Skeletal muscle tissue (tissue), 4 donors: ENCODE data around the gene COLEC12. TPM values are rescaled to one million over a fixed set of nuclear protein-coding genes. Genes with fewer than 3 reads are reported as not detected.

Source experiments
- H3K27ac ChIP-seq: one replicate; pipeline ENCODE4 v1.7.0; 2013; ENCODE audit warnings: mild to moderate bottlenecking, low read depth, low read length, inconsistent platforms
- H3K27me3 ChIP-seq, 3 donors: one replicate each; pipeline ENCODE4 v1.7.0; 2013; ENCODE audit warnings: low read length in 3 of 3; ENCODE audit not compliant: control insufficient read depth in 3 of 3, insufficient read depth in 3 of 3
- H3K36me3 ChIP-seq, 3 donors: one replicate each; pipeline ENCODE4 v1.7.0; 2013; ENCODE audit warnings: low read length in 3 of 3; ENCODE audit not compliant: control insufficient read depth in 3 of 3, insufficient read depth in 3 of 3
- H3K4me1 ChIP-seq, 3 donors: one replicate each; pipeline ENCODE4 v1.7.0; 2013; ENCODE audit warnings: low read length in 3 of 3, mild to moderate bottlenecking in 3 of 3; ENCODE audit not compliant: control insufficient read depth in 3 of 3, insufficient read depth in 3 of 3
- H3K4me3 ChIP-seq, 3 donors: one replicate each; pipeline ENCODE4 v1.7.0; 2013; ENCODE audit warnings: low read length in 3 of 3
- H3K9ac ChIP-seq, 3 donors: one replicate each; pipeline ENCODE4 v1.7.0; 2013; ENCODE audit warnings: low read length in 3 of 3, mild to moderate bottlenecking in 3 of 3, moderate library complexity in 2 of 3, low read depth in 1 of 3
- H3K9me3 ChIP-seq, 3 donors: one replicate each; pipeline ENCODE4 v1.7.0; 2013; ENCODE audit warnings: low read length in 3 of 3; ENCODE audit not compliant: control insufficient read depth in 3 of 3
- total RNA-seq: library from RNA; depleted of rRNA; stranded (reverse); fragments of >200 nt; gene quantifications from one replicate; pipeline ENCODE4 v1.2.3, GENCODE V29; 2014
- donor health status: Osteomylitis.

COLEC12 gene
- total RNA-seq, 1 donor from 2014 or later = 39.1 TPM

DNA sequence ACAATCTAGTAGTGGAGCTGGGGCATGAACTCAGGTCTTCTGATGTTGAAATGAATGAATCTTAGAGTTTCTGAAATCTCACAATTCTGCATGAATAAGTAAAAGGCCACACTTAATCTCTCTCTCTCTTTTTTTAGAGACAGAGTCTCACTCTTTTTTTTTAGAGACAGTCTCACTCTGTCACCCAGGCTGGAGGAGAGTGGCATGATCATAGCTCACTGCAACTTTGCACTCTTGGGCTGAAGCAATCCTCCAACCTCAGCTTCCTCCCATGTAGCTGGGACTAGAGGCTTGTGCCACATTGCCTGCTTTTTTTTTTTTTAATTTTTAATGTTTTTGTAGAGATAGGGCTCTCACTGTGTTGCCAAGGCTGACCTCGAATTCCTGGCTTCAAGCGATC is 163.8 kb downstream of the COLEC12 start:
- Histone ChIP-seq H3K9me3 (no peaks in the 10 kb centered on the region), H3K4me3 (no peak overlapping the region), H3K9ac (no peak overlapping the region), H3K27ac (no peak overlapping the region), H3K4me1 (peaks cover 3 to 10% (median 9%) of the 10 kb centered on the region in 3 donors), H3K27me3 (peaks cover 0 to 3% (median 2%) of the 10 kb centered on the region in 3 donors), H3K36me3 (no peaks in the 10 kb centered on the region)

DNA sequence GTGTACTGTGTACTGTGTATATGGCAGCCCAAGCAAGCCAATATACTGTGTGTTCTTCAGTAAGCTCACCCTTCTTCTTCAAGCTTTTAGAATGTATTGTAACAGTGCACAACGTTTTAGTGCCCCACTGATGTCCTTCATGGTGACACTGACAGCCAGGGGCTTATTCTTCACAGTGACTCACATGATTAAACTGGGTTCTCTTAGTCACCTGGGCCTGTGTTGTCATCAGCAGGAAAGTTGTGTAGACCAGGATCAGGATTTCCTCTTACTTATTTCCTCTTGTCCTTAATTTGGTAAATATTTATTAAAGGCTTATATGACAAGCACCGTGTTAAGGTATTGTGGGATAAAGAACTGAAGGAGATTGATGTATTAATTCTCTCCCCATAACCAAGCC is 164.8 kb downstream of the COLEC12 start:
- peaks cover 3 to 12% (median 10%) of the 10 kb centered on the region in 3 donors for H3K4me1 ChIP-seq
- H3K36me3 ChIP-seq = no peaks in the 10 kb centered on the region
- no peak overlapping the region for H3K9ac ChIP-seq
- no peaks in the 10 kb centered on the region for H3K9me3 ChIP-seq
- peaks cover 0 to 3% (median 2%) of the 10 kb centered on the region in 3 donors for H3K27me3 ChIP-seq
- H3K4me3 ChIP-seq = no peak overlapping the region
- H3K27ac ChIP-seq = no peak overlapping the region

DNA sequence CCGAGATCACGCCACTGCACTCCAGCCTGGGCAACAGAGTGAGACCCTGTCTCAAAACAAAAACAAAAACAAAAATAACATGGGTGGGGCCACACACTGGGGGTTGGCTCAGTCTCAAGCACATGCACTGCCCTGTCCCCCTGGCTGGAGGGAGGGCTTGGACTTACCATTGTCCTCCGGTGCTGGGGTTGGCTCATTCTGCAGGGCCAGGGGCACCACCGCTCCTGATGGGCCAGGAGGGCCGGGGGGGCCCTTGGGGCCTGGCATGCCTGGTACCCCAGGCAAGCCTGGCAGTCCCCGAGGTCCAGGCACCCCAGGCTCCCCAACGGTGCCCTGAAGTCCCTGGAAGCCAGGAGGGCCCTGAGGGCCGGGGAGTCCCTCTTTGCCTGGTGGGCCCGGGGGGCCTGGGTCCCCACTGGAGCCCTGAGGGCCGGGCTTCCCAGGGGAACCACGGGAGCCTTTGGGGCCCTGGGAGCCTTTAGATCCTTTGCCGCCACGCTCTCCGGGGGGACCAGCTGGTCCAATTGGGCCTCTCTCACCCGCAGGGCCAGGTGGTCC is 165.8 kb downstream of the COLEC12 start:
- Histone ChIP-seq H3K27ac (no peak overlapping the region), H3K9ac (no peak overlapping the region), H3K36me3 (no peaks in the 10 kb centered on the region), H3K9me3 (no peaks in the 10 kb centered on the region), H3K27me3 (peaks cover 0 to 3% (median 2%) of the 10 kb centered on the region in 3 donors), H3K4me3 (no peak overlapping the region), H3K4me1 (peaks cover 3 to 12% (median 10%) of the 10 kb centered on the region in 3 donors)

DNA sequence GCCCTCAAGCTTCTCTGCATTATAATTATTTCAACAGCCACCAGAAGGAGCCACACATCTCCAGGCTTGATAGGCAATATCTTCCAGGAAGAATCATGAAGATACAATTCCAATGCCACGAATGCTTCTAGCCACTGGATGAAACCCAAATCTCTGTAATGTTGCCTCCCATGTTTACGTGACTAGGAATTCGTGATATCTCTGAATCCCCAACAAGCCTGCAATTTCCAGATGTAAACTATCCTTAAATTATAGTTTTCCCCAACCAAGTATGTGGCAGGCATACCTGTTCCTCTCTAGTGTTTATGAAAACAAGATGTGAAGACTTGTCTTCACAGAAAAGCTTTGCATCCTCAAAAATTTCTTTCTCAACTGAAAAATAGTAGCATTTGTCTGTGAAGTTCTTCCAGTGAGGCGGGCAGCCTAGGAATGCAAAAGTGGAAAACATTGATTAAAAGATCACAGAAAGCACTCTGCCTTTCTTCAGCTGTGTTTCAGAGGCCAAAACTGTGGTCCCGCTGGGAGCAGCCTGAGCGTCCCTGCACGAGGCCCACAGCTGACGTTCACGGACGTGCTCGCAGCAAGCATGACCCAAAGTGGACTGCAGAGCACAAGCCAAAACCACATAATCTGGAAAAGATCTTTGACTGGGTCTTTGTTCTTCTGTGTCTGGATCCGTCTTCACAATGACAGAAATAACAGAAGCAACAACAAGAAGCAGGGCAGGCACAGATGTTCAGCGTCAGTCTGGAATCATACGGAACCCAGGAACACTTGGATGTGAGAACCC is 167.6 kb downstream of the COLEC12 start:
- Histone ChIP-seq H3K9ac (no peak overlapping the region), H3K27ac (peak overlapping the region; percentile 46), H3K4me1 (peaks cover 3 to 12% (median 10%) of the 10 kb centered on the region in 3 donors)

DNA sequence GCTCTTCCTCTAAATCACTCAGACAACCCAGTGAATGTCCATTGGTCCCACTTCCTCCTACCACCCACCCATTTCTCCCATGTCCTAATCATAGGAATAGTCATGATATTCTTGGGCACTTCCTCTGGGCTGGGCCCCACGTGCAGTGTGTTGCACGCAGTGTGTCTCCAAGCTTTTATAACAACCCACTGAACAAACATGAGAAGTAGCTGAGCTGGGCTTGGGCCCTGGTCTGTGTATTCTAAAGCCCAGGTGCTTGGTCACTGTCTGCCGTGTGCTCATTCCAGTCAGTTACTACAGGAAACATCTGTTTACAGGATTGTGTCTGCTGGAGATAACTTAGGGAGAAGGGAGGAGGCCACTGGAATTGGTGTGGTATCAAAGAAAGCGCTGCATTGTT is 168.5 kb downstream of the COLEC12 start:
- H3K9me3 ChIP-seq = no peaks in the 10 kb centered on the region
- H3K9ac ChIP-seq = no peak overlapping the region
- no peaks in the 10 kb centered on the region for H3K36me3 ChIP-seq
- H3K27me3 ChIP-seq = peaks cover 0 to 2% (median 0%) of the 10 kb centered on the region in 3 donors
- H3K4me3 ChIP-seq = no peak overlapping the region
- H3K27ac ChIP-seq = no peak overlapping the region
- H3K4me1 ChIP-seq = peaks cover 3 to 12% (median 10%) of the 10 kb centered on the region in 3 donors

More for the DNA sequence above, 167.6 kb downstream of the COLEC12 start:
- H3K9me3 ChIP-seq = no peaks in the 10 kb centered on the region
- peaks cover 0 to 3% (median 2%) of the 10 kb centered on the region in 3 donors for H3K27me3 ChIP-seq
- no peaks in the 10 kb centered on the region for H3K36me3 ChIP-seq
- no peak overlapping the region for H3K4me3 ChIP-seq

DNA sequence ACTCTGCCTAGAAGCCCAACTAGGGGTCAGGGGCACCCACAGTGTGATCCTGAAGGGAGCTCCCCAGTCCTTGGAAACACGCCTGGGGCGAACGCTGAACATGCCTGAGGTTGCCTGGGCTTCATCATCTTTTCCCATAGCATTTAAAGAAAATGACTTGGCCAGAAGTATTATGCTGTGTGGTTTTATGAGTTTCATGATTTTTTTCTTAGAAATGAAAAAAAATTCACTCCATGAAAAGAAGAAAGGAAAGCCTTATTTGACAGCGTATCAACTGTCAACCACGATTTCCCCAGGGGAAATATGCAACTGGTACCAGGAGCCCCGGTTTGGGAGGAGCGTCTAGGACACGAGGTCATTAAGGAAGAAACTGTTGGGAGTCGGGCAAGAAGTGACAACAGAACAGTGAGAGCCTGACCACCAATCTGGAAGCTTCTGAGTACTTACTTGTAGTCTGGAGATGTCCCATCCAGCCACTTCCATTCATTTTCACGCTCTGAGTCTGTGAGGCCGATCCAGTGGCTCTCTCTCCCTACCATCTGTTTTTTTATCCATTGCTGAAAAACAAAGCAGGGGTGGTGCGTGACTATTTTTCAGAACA is 169.2 kb downstream of the COLEC12 start:
- H3K4me3 ChIP-seq = no peak overlapping the region
- H3K4me1 ChIP-seq = peaks cover 3 to 12% (median 10%) of the 10 kb centered on the region in 3 donors
- no peaks in the 10 kb centered on the region for H3K36me3 ChIP-seq
- H3K9ac ChIP-seq = no peak overlapping the region
- H3K9me3 ChIP-seq = no peaks in the 10 kb centered on the region
- H3K27me3 ChIP-seq = peaks cover 0 to 2% (median 0%) of the 10 kb centered on the region in 3 donors
- H3K27ac ChIP-seq = peak overlapping the region; percentile 12

DNA sequence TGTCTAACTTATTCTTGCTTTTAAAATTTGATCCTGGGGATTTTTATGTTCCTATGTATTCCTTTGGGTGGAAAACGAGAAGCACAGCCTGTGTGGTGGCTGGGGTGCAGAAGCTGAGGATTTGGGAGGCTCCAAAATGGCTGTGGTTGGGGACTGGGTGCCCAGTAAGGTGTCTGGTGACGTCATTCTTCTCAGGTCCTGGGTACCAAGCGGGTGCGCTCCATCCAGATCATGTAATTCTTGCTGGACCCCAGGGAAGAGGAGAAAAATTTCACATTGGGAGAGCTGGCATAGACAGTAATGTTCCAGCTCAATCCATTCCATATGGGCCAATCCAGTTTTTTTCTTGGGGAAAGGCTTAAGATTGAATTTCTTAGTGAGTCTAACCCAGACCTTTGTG is 171.6 kb downstream of the COLEC12 start:
- H3K9me3 ChIP-seq = no peaks in the 10 kb centered on the region
- no peak overlapping the region for H3K27ac ChIP-seq
- no peak overlapping the region for H3K4me3 ChIP-seq
- H3K36me3 ChIP-seq = no peaks in the 10 kb centered on the region
- H3K4me1 ChIP-seq = peaks cover 3 to 12% (median 9%) of the 10 kb centered on the region in 3 donors
- H3K9ac ChIP-seq = no peak overlapping the region
- peaks cover 0 to 2% (median 0%) of the 10 kb centered on the region in 3 donors for H3K27me3 ChIP-seq

DNA sequence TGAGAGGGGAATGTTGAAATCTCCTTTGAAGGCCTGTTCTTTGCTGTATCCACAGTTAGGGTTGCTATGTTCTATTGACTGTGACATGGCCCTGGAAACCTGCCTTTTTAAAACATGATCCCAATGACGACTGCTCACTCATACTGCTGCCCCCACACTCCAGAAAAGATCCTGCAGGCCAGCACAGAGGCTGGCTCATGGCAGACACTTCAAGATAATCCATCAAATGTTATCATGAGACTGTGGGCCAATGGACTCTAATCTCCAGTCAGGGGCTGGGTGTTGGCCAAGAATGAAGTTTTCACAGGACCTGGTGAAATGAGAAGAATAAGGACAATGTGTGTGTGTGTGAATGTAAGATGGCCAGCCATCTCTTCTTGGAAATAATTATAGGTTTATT is 173.7 kb downstream of the COLEC12 start:
- no peak overlapping the region for H3K4me3 ChIP-seq
- H3K27me3 ChIP-seq = peaks cover 0 to 3% (median under 1%) of the 10 kb centered on the region in 3 donors
- H3K9me3 ChIP-seq = no peaks in the 10 kb centered on the region
- peaks cover 6 to 10% (median 8%) of the 10 kb centered on the region in 3 donors for H3K4me1 ChIP-seq
- no peak overlapping the region for H3K27ac ChIP-seq
- H3K9ac ChIP-seq = no peak overlapping the region
- no peaks in the 10 kb centered on the region for H3K36me3 ChIP-seq

DNA sequence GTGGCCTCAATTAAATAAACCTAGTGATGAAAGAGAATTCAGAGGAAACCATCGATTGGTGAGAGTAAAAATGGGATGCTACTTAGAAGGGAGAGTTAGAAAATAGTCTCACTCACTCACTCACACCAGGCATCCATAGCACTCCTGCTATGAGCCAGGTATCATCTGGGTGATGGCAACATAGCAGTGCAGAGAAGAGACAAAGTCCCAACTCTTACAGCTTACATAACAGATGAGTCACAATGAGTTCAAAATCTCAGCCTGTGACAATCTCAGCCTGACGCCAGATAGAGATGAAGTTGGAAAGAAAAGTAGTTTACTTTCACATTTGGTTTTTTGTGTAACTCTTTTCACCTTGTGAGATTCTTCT is 177.3 kb downstream of the COLEC12 start:
- no peak overlapping the region for H3K27ac ChIP-seq
- no peaks in the 10 kb centered on the region for H3K36me3 ChIP-seq
- no peak overlapping the region for H3K4me3 ChIP-seq
- no peak overlapping the region for H3K9ac ChIP-seq
- peaks cover 0 to 3% (median 0%) of the 10 kb centered on the region in 3 donors for H3K27me3 ChIP-seq
- H3K4me1 ChIP-seq = peaks cover 6 to 9% (median 8%) of the 10 kb centered on the region in 3 donors
- no peaks in the 10 kb centered on the region for H3K9me3 ChIP-seq
